Ovary (tissue), 3 donors: ENCODE data around the gene KAT6B.

Experiments used
- CTCF ChIP-seq, 3 donors: fragments of 450-650 bp in 2 of 3; fragments of 200-600 bp in 1 of 3; IDR thresholded peaks; one replicate each; pipeline versions ENCODE4 v1.5.1 to v1.8.0; 2016 to 2022; ENCODE audit warnings: antibody characterized with exemption in 3 of 3, mild to moderate bottlenecking in 1 of 3
- POLR2A ChIP-seq: fragments of 450-650 bp; IDR thresholded peaks from one replicate; pipeline ENCODE4 v1.6.1; 2017; ENCODE audit warnings: antibody characterized with exemption, mild to moderate bottlenecking, moderate library complexity
- donor health status: DM: no; HTN: no; CAD: no.

- TF ChIP-seq CTCF (IDR thresholded peaks at IDR 0.05): no peak
- no peak for TF ChIP-seq POLR2A
Measured at GRCh38 chr10:75067272-75067671, 240.9 kb downstream of the KAT6B start.
